ENCODE data around the gene ASB11.
"Not testable (repeated sequence)": the region's sequence is repeated elsewhere in the genome, so short reads cannot be mapped to it uniquely, and the experiment has no call there.

The ASB11 gene

DNA sequence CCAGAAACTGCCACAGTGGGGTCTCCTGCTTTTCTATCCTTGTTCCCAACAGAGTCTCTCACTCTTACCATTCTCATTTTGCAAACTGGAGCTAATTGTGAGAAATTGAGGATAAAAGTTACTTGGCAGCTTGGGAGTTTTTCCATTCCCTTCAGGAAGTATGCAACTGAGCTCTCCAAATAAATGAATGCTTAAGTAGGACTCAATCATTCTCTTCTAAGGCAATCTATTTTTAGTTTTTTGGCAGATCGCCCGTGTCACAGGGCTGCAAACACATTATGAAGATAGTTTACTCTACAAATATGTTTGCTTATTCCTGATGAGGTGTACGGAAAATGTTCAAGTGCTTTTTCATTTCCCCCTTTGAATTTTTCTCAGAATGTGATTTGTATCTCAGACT is 5.3 kb downstream of the ASB11 start:
- no peak for DNase-seq (ENCODE audit: low read depth in 2 of 3, low spot score in 1 of 3)

DNA sequence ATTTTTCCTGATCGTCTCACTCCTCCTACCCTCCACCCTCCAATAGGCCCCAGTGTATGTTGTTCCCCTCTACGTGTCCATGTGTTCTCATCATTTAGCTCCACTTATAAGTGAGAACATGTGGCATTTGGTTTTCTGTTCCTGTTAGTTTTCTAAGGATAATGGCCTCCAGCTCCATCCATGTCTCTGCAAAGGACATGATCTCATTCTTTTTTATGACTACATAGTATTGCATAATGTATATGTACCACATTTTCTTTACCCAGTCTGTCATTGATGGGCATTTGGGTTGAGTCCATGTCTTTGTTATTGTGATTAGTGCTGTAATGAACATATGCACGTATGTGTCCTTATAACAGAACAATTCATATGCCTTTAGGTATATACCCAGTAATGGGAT is 9.5 kb downstream of the ASB11 start:
- DNase-seq (ENCODE audit: low read depth in 2 of 3, low spot score in 1 of 3) = not testable (repeated sequence)

DNA sequence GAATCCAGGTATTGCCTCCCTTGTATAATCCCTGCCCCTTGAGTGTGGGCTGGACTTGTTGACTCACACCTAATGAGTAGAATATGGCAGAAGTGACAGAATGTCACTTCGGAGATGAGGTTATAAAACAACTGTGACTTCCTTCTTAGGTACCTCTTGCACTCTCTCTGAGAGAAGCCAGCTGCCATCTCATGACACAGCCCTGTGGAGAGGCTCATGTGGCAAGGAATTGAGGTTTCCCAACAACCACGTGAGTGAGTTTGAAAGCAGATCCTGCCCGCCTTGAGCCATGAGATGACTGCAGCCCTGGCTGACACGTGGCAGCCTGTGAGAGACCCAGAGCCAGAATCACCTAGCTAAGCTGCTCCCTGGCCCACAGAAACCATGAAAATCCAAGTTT is 13.5 kb downstream of the ASB11 start:
- DNase-seq (ENCODE audit: low read depth in 2 of 3, low spot score in 1 of 3) = peak; percentile 6 to 25 (median 9)

DNA sequence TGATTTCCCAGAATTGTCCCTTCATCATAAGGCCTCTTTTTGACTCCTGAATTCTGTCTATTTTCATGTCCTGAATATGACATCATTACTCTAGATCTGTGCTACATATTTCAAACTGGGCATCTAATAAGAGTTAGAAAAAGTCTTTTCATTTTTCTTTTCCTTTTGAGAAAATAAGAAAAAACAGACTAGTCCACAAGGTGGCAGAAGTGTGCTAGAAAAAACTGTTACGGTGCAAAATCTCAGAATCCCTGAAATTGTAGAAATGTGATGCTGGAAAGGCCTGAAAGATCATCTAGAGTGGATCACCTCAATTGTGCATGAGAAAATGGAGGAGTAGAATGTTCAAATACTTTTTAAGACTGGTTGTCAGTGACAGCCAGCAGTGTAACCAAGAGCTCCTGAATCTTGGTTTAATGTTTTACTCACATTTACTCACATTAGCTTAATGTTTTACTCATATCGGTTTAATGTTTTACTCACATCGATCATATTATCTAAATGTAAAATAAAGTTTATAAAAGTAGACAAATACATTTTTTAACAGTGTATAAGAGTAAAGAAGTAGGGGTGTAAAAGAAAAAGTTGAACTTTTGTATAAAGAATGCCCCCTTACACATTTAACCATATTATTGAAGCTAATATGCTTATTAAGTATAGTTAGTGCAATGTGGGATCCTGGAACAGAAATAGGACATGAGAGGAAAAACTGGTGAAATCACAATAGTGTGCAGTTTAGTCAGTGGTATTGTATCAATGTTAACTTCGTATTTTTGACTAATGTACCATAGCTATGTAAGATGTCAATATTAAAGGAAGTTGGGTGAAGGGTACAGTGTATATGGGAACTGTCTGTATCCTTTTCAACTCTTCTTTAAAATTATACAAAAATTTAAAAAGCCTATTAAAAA is 15.2 kb downstream of the ASB11 start:
- DNase-seq (ENCODE audit: low read depth in 2 of 3, low spot score in 1 of 3) = peak in 1 of 3 donors; percentile 9

DNA sequence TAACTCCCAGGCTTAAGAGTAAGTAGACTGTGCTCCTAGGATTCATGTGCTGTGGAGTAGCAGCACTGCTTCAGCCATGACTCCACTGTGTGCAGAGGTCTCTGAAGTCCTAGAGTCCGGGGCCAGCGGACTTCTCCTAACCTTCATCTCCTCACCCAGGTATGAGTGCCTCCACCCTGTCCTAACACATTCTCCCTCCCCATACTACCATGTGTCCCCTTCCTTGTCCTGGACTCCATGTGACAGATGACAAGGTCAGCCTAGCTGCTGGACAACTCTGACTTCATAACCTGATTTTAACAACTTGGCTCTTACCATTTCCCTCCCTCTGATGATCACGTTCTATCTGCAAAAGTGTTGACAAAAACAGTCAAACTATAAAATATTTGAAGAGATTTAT is 16.7 kb downstream of the ASB11 start:
- no peak for DNase-seq (ENCODE audit: low read depth in 2 of 3, low spot score in 1 of 3)

DNA sequence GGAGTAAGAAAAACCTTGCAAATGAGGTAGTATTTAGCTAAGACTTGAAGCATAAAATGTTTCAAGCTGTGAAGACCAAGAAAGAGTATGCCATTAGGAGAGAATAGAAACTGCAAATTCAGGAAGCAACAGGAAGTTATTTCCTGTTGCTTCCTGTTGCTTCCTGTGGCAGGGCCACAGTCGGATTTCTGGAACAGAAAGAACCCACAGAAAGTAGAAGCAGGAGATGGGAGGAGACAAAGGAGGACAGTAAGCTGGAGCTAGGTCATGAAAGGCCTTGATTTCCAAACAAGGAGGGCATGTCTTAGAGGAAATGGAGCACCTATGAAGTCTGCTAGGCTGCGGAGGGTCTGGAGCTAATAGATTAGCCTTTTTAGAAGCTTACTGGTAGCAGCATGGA is 17.2 kb downstream of the ASB11 start:
- no peak for DNase-seq (ENCODE audit: low read depth in 2 of 3, low spot score in 1 of 3)

DNA sequence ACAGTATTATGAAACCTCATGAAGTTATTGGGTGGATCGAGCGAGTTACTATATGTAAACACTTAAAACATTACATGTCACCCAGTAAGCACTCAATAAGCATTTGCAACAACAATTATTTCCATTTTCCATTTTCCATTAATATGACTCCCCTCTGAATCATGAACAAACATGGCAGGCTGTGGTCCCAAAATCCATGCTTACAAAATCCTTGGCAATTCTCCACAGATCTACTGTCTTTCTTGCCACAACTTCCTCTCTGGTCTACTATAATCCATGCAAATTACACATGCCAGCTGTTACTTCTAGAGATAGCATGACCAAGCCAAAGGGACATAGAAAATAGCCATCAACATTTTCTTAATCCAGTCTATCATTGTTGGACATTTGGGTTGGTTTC is 22.0 kb downstream of the ASB11 start:
- no peak for DNase-seq (ENCODE audit: low read depth in 2 of 3, low spot score in 1 of 3)

DNA sequence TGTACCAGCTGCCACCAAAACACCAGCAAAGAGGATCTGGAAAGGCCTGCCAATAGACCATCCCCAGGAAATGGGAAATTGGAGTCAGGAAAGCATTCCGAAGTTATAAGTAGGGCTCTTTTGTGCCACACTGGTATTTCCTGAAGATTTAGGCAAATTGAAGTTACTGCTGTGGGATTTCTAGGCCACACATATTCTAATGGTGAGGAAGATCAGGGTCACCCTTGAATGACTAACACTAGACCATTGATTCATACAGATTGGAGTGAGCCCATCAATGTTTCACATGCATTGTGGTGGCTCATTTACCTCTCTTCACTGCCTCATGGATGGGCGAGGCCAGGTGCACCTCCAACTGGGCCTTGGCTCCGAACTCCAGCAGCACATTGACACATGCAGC is 22.6 kb downstream of the ASB11 start:
- no peak for DNase-seq (ENCODE audit: low read depth in 2 of 3, low spot score in 1 of 3)

DNA sequence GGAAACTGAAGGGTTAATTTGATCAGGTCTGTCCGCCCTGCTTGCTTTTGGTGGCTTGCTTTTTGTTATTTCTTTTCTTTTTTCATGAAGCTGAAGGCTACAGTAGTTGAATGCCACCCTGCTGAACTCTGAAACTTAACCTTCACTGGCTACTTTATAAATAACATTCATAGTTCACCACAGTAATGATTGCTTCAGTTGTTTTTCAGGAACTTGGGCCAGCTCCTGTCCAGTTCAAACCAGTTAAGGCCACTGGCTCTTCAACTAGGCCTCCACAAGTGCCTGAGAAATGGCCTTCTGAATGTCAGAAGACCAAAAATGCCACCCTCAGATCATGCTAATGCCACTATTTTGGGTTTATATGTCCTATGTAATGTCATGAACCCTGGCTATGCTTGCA is 37.8 kb downstream of the ASB11 start:
- DNase-seq (ENCODE audit: low read depth in 2 of 3, low spot score in 1 of 3) = no peak

DNA sequence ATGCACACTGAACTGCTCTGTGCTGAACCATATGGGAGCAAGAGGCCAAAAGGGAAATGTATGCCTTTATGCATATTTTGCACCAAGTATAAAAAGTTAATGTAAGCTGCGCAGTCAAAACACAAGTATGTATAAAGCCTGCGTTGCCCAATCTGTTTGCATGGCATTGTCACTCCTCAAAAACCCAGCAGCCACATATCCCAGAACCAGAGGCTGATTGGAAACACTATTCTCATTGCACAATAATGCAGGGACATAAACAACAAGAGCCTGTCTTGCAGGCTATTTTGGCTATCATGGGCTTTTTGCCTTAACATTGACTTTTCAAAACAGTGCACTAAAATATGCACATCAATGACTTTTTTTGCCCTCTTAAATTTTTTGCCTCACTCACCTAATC is 40.5 kb downstream of the ASB11 start:
- no peak for DNase-seq (ENCODE audit: low read depth in 2 of 3, low spot score in 1 of 3)

DNA sequence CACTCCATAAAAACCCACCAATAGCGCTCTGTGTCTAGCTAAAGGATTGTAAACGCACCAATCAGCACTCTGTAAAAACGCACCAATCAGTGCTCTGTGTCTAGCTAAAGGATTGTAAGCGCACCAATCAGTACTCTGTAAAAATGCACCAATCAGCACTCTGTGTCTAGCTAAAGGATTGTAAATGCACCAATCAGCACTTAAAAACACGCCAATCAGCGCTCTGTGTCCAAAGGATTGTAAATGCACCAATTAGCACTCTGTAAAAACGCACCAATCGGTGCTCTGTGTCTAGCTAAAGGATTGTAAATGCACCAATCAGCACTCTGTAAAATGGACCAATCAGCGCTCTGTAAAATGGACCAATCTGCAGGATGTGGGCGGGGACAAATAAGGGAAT is 42.2 kb downstream of the ASB11 start:
- DNase-seq (ENCODE audit: low read depth in 2 of 3, low spot score in 1 of 3) = not testable (repeated sequence)

DNA sequence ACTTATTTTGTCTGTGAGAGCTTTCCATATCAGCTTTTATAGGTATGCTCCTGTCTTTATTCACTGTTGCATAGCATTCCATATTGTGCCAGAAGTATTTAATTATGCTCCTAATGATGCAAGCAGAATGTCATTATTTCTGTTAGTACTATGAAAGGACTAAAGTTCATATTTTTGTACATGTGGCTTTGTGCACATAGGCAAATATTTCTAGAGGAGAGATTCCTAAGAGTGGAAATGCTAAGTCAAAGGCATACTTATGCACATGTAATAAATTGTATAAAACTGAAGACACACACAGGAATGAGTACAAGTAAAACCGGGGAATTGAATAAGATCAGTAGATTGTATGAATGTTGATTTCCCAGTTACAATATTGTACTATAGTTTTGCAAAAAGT is 43.7 kb downstream of the ASB11 start:
- no peak for DNase-seq (ENCODE audit: low read depth in 2 of 3, low spot score in 1 of 3)

DNA sequence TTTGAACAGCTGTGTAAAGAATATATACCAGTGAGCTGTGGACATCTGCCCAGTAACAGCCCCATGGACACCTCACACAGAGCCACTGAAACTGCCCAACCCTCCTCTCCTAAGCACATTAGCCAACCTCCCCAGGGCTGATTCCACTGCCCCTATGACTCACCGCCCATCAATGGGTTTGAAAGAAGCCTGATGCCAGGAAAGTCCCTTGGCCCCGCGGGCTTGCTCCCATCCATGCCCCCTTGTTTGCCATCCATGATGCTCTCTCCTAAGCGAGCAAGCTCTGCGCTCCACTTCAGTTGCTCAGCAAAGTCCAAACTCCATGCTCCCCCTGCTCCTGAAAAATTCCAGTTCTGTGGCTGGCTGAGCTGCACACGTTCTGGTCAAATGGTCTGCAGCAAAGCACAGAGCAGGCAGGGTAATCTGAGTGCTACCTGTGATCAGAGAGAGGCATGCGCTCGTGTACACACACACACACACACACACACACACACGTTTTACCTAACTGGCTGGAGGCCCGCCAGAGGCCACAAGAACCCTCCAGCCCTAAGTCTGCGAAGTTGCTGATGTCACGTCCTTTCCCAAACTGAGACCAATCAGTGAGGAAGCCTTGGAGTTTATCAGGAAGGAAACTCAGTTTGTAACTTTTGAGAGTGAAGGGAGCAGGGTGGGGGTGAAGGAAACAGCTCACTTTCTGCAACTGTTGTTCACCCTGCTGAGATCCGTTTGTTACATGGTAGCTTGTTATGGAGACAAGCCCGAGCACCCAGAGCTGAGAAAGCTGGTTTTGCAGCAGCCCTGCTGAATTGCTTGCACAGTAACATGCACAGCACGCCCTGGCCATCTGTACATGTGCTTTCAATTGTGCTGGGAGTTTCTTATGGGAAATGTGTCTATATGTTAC is 45.6 kb downstream of the ASB11 start, which contains the start of gene ASB9:
Gene ASB9 (minus strand): TSS at position 466 of the 904 bp plus-strand sequence. CDS start 209 bp downstream, at position 257.
- DNase-seq (ENCODE audit: low read depth in 2 of 3, low spot score in 1 of 3) = no peak

DNA sequence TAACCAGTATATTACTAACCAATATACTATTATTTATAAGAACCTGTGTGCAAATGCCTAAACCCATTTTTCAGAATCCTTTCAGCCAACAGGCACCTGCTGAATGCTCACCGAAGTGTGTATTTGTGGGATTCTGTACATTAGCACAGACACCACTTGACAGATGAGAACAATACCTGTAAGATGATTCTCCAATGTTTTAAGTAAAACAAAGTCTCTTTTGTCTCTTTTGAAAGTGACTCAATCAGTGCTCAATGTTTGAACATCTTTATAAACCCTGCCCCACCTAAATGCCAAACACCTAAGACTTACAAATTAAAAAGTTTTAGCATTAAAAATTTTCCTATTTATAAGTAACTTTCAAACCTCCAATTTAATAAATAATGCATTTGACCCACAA is 46.3 kb downstream of the ASB11 start:
- no peak for DNase-seq (ENCODE audit: low read depth in 2 of 3, low spot score in 1 of 3)

DNA sequence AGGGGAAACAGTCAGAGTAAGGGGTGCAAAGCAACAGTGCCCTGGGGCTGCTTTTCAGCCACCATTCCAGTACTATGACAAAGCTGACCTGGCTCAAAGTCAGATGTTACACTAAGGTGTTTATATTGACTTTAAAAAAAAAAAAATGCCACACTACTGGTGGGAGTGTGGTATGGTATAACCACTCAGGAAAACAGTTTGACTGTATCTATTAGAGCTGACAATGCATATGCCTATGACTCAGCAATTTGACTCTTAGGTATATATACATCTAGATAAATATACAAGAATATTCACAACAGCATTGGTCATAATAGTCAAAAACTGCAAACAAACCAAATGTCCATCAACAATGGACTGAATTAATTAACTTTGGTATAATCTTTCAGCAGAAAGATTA is 60.6 kb downstream of the ASB11 start:
- DNase-seq (ENCODE audit: low read depth in 2 of 3, low spot score in 1 of 3) = no peak

DNA sequence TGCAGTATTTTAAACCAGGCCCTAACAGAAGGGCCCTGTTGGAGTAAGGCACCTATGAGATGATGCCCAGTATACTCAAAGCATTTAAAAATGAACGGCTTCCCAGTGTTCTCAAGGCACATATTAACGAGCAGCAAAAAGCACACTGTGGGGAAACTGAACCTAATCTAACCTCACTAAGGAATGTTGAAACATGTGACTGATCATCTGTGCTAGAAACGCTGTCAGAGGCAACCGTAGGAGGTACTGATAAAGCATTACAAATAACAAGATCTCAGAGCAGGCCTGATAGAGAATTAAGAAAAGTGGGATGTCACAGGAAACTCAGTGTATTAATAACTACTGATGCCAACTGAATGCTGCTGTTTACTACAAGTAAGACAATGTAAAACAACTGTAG is 69.5 kb downstream of the ASB11 start:
- DNase-seq (ENCODE audit: low read depth in 2 of 3, low spot score in 1 of 3) = no peak

DNA sequence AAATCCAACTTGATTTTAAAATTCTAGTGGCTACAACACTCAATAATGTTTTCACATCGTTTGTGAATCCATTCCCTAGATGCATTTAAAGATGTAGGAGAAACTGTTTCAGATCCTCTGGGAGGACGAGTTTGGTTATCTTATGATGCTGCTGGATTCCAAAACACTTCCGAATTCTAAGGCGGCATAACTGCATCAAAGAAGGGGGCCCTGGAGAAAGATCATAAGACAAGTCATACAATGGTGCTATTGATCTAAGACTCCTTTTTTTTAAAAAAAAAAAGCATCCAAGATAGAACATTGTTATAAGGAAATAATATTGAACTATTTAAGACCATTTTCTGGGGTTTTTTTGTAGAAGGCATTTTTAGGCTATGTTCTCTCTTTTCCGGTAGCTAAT is 71.0 kb downstream of the ASB11 start:
- DNase-seq (ENCODE audit: low read depth in 2 of 3, low spot score in 1 of 3) = no peak

DNA sequence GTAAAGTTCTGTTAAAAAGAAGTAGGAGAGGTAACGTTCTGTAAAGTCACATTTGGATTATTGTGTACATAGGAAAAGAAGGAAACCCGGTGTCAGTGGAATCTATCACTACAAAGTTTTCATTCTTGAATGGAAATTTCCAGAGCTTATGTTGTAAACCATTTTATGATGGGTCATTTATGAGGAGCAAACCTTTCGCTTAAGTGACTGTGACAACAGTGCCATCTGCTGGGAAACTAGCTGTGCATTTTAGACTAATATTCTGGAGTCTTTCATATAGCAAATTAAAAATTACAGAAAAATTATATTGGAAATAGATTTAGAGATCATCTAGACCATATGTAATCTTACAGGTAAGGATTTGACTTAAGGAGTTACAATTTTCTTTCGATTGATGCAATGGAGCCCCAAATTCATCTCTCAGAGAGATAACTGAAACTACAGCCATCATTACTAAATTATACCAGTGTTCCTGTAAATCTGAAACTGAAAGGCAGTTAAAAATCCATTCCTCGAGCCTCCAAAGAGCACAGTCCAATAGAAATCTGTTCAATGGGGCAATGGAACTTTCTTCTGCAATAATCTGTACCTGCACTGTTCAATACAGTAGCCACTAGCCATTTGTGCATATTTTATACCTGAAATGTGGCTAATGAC is 72.4 kb downstream of the ASB11 start:
- DNase-seq (ENCODE audit: low read depth in 2 of 3, low spot score in 1 of 3) = peak in 2 of 3 donors; percentile 12 to 29

DNA sequence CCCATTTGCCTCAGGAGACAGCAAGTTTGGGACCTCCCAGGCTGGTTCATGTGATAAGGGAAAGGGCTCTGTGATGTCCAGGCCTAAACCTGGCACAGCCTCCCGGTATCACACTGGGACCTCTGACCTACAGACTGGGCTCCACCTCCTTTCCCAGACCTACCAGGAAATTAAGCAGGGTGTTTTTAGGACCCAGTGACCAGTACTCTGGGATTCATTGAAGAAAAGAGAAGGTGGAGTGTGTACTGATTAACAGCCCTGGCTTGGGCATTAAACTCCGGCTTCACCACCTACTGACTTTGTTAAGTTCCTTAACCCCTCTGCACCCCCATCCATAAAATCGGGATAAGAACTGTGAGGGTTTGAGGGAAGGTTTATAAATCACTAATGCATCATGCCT is 74.1 kb downstream of the ASB11 start:
- no peak for DNase-seq (ENCODE audit: low read depth in 2 of 3, low spot score in 1 of 3)

DNA sequence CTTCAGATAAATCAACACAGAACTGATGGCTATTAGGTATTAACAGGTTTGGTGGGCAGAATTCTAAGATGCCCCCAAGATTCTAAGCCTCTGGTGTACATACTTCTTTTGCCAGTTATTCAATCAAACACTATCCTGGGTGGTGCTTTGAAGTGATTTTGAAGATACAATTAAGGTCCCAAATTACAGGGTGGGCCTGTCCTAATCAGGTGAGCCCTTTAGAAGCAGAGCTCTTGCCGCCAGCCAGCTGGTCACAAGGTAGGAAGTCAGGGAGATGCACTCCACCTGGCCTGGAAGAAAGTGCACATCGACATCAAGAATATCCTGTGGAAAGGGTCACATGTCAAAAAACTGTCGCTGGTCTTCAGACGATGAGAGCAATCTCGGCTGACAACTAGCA is 75.0 kb downstream of the ASB11 start:
- DNase-seq (ENCODE audit: low read depth in 2 of 3, low spot score in 1 of 3) = no peak

DNA sequence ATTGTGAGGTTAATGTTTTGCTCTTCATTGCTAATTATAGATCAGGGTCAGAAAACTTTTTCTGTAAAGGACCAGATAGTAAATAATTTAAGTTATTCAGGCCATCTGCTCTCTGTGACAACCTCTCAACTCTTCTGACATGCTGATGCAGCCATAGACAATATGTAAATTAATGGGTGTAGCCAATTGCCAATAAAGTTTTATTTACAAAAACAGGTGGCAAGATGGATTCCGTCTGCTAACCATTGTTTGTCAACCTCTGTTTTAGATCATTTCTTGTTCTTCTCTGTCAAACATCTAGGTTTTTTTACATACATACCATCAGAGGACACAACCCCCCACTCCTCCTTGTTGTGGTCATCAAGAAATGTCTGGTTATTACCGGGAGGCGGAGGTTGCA is 79.3 kb downstream of the ASB11 start:
- DNase-seq (ENCODE audit: low read depth in 2 of 3, low spot score in 1 of 3) = no peak

DNA sequence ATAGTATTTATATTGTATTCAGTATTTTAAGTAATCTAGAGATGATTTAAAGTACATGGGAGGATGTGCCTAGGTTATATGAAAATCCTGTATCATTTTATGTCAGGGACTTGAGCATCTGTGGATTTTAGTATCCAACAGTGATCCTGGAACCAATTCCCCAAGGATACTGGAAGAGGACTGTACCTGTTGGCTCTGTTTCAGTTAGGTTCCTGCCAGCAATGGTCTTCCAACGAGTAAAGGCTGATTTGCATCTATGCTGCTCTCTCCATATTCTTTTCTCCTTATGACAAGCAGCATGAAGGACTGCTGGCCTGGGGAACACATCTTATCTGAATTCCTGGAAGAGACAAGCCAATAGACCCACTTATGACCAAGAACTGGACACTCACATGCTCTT is 80.4 kb downstream of the ASB11 start:
- no peak for DNase-seq (ENCODE audit: low read depth in 2 of 3, low spot score in 1 of 3)
